Vagina (tissue), 2 donors: ENCODE data around the gene ARMC9.

Experiments used
- CTCF ChIP-seq, 3 experiments: fragments of 450-650 bp in 2 of 3; fragments of 200-600 bp in 1 of 3; sonication (generic) in 1 of 3; IDR thresholded peaks; one replicate each; pipeline ENCODE4 v1.5.1; 2017 to 2019; ENCODE audit warnings: antibody characterized with exemption in 3 of 3, mild to moderate bottlenecking in 2 of 3, moderate library complexity in 2 of 3
- POLR2A ChIP-seq, 2 donors: fragments of 450-650 bp; IDR thresholded peaks; one replicate each; pipeline ENCODE4 v1.6.1; 2017; ENCODE audit warnings: antibody characterized with exemption in 2 of 2, mild to moderate bottlenecking in 2 of 2, moderate library complexity in 2 of 2
- POLR2AphosphoS5 ChIP-seq, 2 donors: sonication (generic); formaldehyde crosslinking; IDR thresholded peaks; one replicate each; pipeline ENCODE4 v1.9.0; 2017; ENCODE audit warnings: antibody characterized with exemption in 2 of 2, mild to moderate bottlenecking in 2 of 2, low read depth in 1 of 2; ENCODE audit not compliant: insufficient read depth in 1 of 2

- TF ChIP-seq CTCF (IDR thresholded peaks at IDR 0.05), result no peak
- TF ChIP-seq POLR2A (IDR thresholded peaks at IDR 0.05), result no peak
- TF ChIP-seq POLR2AphosphoS5 (IDR thresholded peaks at IDR 0.05; ENCODE audit: insufficient read depth in 1 of 2, low read depth in 1 of 2), result no peak
These were observed 82.4 kb downstream of the ARMC9 start for GRCh38 chr2:231280846-231281245.
